Measurements from ENCODE around the gene TMC8.

TMC8 gene

GRCh38 chr17:78129351-78130089, 1.1 kb upstream of the TMC8 start:
- Histone ChIP-seq H3K9me3 (ENCODE audit: control insufficient read depth in 2 of 2, low read length in 2 of 2) (no peaks in the 10 kb centered on the region), H3K4me1 (ENCODE audit: control insufficient read depth in 2 of 2, insufficient read depth in 2 of 2, low read length in 2 of 2) (peaks cover 44 to 51% of the 10 kb centered on the region in 2 donors), H3K4me3 (ENCODE audit: low read length in 2 of 2) (peak overlapping the region; percentile 68 to 76), H3K27ac (ENCODE audit: low read depth in 2 of 2, low read length in 2 of 2) (peak overlapping the region; percentile 48 to 90), H3K27me3 (ENCODE audit: control insufficient read depth in 2 of 2, insufficient read depth in 2 of 2, low read length in 2 of 2) (no peaks in the 10 kb centered on the region), H3K36me3 (ENCODE audit: control insufficient read depth in 2 of 2, insufficient read depth in 2 of 2, low read length in 2 of 2) (peaks cover 0 to 7% of the 10 kb centered on the region in 2 donors), H3K9ac (ENCODE audit: low read depth in 1 of 2, low read length in 2 of 2) (peak overlapping the region; percentile 3 to 32)

GRCh38 chr17:78130090-78130436, 508 bp upstream of the TMC8 start:
- Histone ChIP-seq H3K9ac (ENCODE audit: low read depth in 1 of 2, low read length in 2 of 2) (no peak overlapping the region), H3K36me3 (ENCODE audit: control insufficient read depth in 2 of 2, insufficient read depth in 2 of 2, low read length in 2 of 2) (peaks cover 0 to 6% of the 10 kb centered on the region in 2 donors), H3K27ac (ENCODE audit: low read depth in 2 of 2, low read length in 2 of 2) (peak overlapping the region; percentile 48 to 90), H3K4me3 (ENCODE audit: low read length in 2 of 2) (peak overlapping the region; percentile 41 to 50), H3K9me3 (ENCODE audit: control insufficient read depth in 2 of 2, low read length in 2 of 2) (no peaks in the 10 kb centered on the region), H3K27me3 (ENCODE audit: control insufficient read depth in 2 of 2, insufficient read depth in 2 of 2, low read length in 2 of 2) (no peaks in the 10 kb centered on the region), H3K4me1 (ENCODE audit: control insufficient read depth in 2 of 2, insufficient read depth in 2 of 2, low read length in 2 of 2) (peaks cover 43 to 48% of the 10 kb centered on the region in 2 donors)

- Histone ChIP-seq H3K9me3 (ENCODE audit: control insufficient read depth in 2 of 2, low read length in 2 of 2) (no peaks in the 10 kb centered on the region), H3K27me3 (ENCODE audit: control insufficient read depth in 2 of 2, insufficient read depth in 2 of 2, low read length in 2 of 2) (no peaks in the 10 kb centered on the region), H3K4me1 (ENCODE audit: control insufficient read depth in 2 of 2, insufficient read depth in 2 of 2, low read length in 2 of 2) (peaks cover 35 to 41% of the 10 kb centered on the region in 2 donors), H3K9ac (ENCODE audit: low read depth in 1 of 2, low read length in 2 of 2) (peak overlapping the region; percentile 18 to 41), H3K27ac (ENCODE audit: low read depth in 2 of 2, low read length in 2 of 2) (peak overlapping the region; percentile 48 to 90), H3K4me3 (ENCODE audit: low read length in 2 of 2) (peak overlapping the region; percentile 46 to 70), H3K36me3 (ENCODE audit: control insufficient read depth in 2 of 2, insufficient read depth in 2 of 2, low read length in 2 of 2) (peaks cover 0 to 7% of the 10 kb centered on the region in 2 donors)
Measured at GRCh38 chr17:78131172-78132083, 857 bp downstream of the TMC8 start.

- no peaks in the 10 kb centered on the region for H3K27me3 ChIP-seq (ENCODE audit: control insufficient read depth in 2 of 2, insufficient read depth in 2 of 2, low read length in 2 of 2)
- H3K4me1 ChIP-seq (ENCODE audit: control insufficient read depth in 2 of 2, insufficient read depth in 2 of 2, low read length in 2 of 2), result peaks cover 30 to 38% of the 10 kb centered on the region in 2 donors
Measured at GRCh38 chr17:78132084-78132676, 1.6 kb downstream of the TMC8 start.

GRCh38 chr17:78132767-78133178, 2.2 kb downstream of the TMC8 start:
- peak overlapping the region; percentile 1 to 48 for H3K4me3 ChIP-seq (ENCODE audit: low read length in 2 of 2)
- peak overlapping the region in 1 of 2 donors; percentile 90 for H3K27ac ChIP-seq (ENCODE audit: low read depth in 2 of 2, low read length in 2 of 2)
- no peak overlapping the region for H3K9ac ChIP-seq (ENCODE audit: low read depth in 1 of 2, low read length in 2 of 2)

More at GRCh38 chr17:78132084-78132676, 1.6 kb downstream of the TMC8 start:
- H3K27ac ChIP-seq (ENCODE audit: low read depth in 2 of 2, low read length in 2 of 2), result peak overlapping the region; percentile 3 to 90
- H3K9ac ChIP-seq (ENCODE audit: low read depth in 1 of 2, low read length in 2 of 2), result peak overlapping the region in 1 of 2 donors; percentile 14
- H3K4me3 ChIP-seq (ENCODE audit: low read length in 2 of 2), result peak overlapping the region; percentile 46 to 48
- H3K9me3 ChIP-seq (ENCODE audit: control insufficient read depth in 2 of 2, low read length in 2 of 2), result no peaks in the 10 kb centered on the region
- H3K36me3 ChIP-seq (ENCODE audit: control insufficient read depth in 2 of 2, insufficient read depth in 2 of 2, low read length in 2 of 2), result peaks cover 0 to 7% of the 10 kb centered on the region in 2 donors

GRCh38 chr17:78133179-78133951, 2.8 kb downstream of the TMC8 start:
- Histone ChIP-seq H3K4me3 (ENCODE audit: low read length in 2 of 2) (peak overlapping the region in 1 of 2 donors; percentile 37), H3K4me1 (ENCODE audit: control insufficient read depth in 2 of 2, insufficient read depth in 2 of 2, low read length in 2 of 2) (peaks cover 29 to 38% of the 10 kb centered on the region in 2 donors), H3K9ac (ENCODE audit: low read depth in 1 of 2, low read length in 2 of 2) (no peak overlapping the region), H3K27ac (ENCODE audit: low read depth in 2 of 2, low read length in 2 of 2) (peak overlapping the region in 1 of 2 donors; percentile 90), H3K27me3 (ENCODE audit: control insufficient read depth in 2 of 2, insufficient read depth in 2 of 2, low read length in 2 of 2) (no peaks in the 10 kb centered on the region), H3K9me3 (ENCODE audit: control insufficient read depth in 2 of 2, low read length in 2 of 2) (no peaks in the 10 kb centered on the region), H3K36me3 (ENCODE audit: control insufficient read depth in 2 of 2, insufficient read depth in 2 of 2, low read length in 2 of 2) (peaks cover 0 to 7% of the 10 kb centered on the region in 2 donors)

More at GRCh38 chr17:78132767-78133178, 2.2 kb downstream of the TMC8 start:
- H3K27me3 ChIP-seq (ENCODE audit: control insufficient read depth in 2 of 2, insufficient read depth in 2 of 2, low read length in 2 of 2), result no peaks in the 10 kb centered on the region
- H3K9me3 ChIP-seq (ENCODE audit: control insufficient read depth in 2 of 2, low read length in 2 of 2), result no peaks in the 10 kb centered on the region
- peaks cover 0 to 7% of the 10 kb centered on the region in 2 donors for H3K36me3 ChIP-seq (ENCODE audit: control insufficient read depth in 2 of 2, insufficient read depth in 2 of 2, low read length in 2 of 2)
- H3K4me1 ChIP-seq (ENCODE audit: control insufficient read depth in 2 of 2, insufficient read depth in 2 of 2, low read length in 2 of 2), result peaks cover 31 to 38% of the 10 kb centered on the region in 2 donors

- peak overlapping the region in 1 of 2 donors; percentile 90 for H3K27ac ChIP-seq (ENCODE audit: low read depth in 2 of 2, low read length in 2 of 2)
- H3K9ac ChIP-seq (ENCODE audit: low read depth in 1 of 2, low read length in 2 of 2), result no peak overlapping the region
- H3K36me3 ChIP-seq (ENCODE audit: control insufficient read depth in 2 of 2, insufficient read depth in 2 of 2, low read length in 2 of 2), result peaks cover 0 to 7% of the 10 kb centered on the region in 2 donors
- H3K4me1 ChIP-seq (ENCODE audit: control insufficient read depth in 2 of 2, insufficient read depth in 2 of 2, low read length in 2 of 2), result peaks cover 24 to 36% of the 10 kb centered on the region in 2 donors
- H3K27me3 ChIP-seq (ENCODE audit: control insufficient read depth in 2 of 2, insufficient read depth in 2 of 2, low read length in 2 of 2), result no peaks in the 10 kb centered on the region
- H3K4me3 ChIP-seq (ENCODE audit: low read length in 2 of 2), result peak overlapping the region in 1 of 2 donors; percentile 37
- H3K9me3 ChIP-seq (ENCODE audit: control insufficient read depth in 2 of 2, low read length in 2 of 2), result no peaks in the 10 kb centered on the region
Measured at GRCh38 chr17:78133971-78134898, 3.7 kb downstream of the TMC8 start.

GRCh38 chr17:78134899-78135385, 4.4 kb downstream of the TMC8 start:
- no peaks in the 10 kb centered on the region for H3K27me3 ChIP-seq (ENCODE audit: control insufficient read depth in 2 of 2, insufficient read depth in 2 of 2, low read length in 2 of 2)
- H3K36me3 ChIP-seq (ENCODE audit: control insufficient read depth in 2 of 2, insufficient read depth in 2 of 2, low read length in 2 of 2), result peaks cover 0 to 7% of the 10 kb centered on the region in 2 donors
- H3K9me3 ChIP-seq (ENCODE audit: control insufficient read depth in 2 of 2, low read length in 2 of 2), result no peaks in the 10 kb centered on the region
- peaks cover 17 to 30% of the 10 kb centered on the region in 2 donors for H3K4me1 ChIP-seq (ENCODE audit: control insufficient read depth in 2 of 2, insufficient read depth in 2 of 2, low read length in 2 of 2)
- no peak overlapping the region for H3K9ac ChIP-seq (ENCODE audit: low read depth in 1 of 2, low read length in 2 of 2)
- H3K27ac ChIP-seq (ENCODE audit: low read depth in 2 of 2, low read length in 2 of 2), result no peak overlapping the region
- no peak overlapping the region for H3K4me3 ChIP-seq (ENCODE audit: low read length in 2 of 2)

Data from mucosa of rectum (tissue), 2 donors.